ENCODE results near the gene KBTBD4. TPM values are rescaled to one million over a fixed set of nuclear protein-coding genes. Genes with fewer than 3 reads are reported as not detected.

KBTBD4 gene
- total and polyA plus RNA-seq, 2 of the 13 experiments (the other 11 are each of a cell fraction or from before 2014, with no cell fraction given), result 8.5 to 12.8 TPM

GRCh38 chr11:47533690-47534151, 45.0 kb downstream of the KBTBD4 start (continued):
- TF ChIP-seq ZBTB40 (IDR thresholded peaks at IDR 0.05) (no peak), ZBTB40 (CRISPR knock-in tag; IDR thresholded peaks at IDR 0.05) (no peak)

GRCh38 chr11:47532597-47533213, 46.1 kb downstream of the KBTBD4 start:
- no peak overlapping the region for H3K9ac ChIP-seq (ENCODE audit: insufficient read depth, low read depth, low read length)
- H4K20me1 ChIP-seq (ENCODE audit: insufficient read depth, low read length), result peaks cover 51% of the 10 kb centered on the region
- ChIA-PET POLR2A (no interaction called here), CTCF (ENCODE audit: low intra/inter-chr PET ratio, low total read pairs) (no interaction called here)
- FAIRE-seq (no peak), DNase-seq (ENCODE audit: low spot score) (no peak), ATAC-seq (peak; percentile 46; the same call in 1 of the 3 replicates)
- in situ Hi-C loops (cut with HindIII; ENCODE audit: extremely low pct_ligation_motif_present, low pct_unique_long_range_greater_than_20kb), result no loop called here
- H2AFZ ChIP-seq (ENCODE audit: low read length), result no peak overlapping the region
- H3K27me3 ChIP-seq (ENCODE audit: control insufficient read depth in 1 of 2, insufficient read depth in 2 of 2, low read length in 2 of 2), result no peaks in the 10 kb centered on the region
- TSS peak; percentile 31 for BruUV-seq (replicated peaks)
- intact Hi-C loops (cut with micrococcal nuclease; ENCODE audit: unreplicated experiment), result no loop called here
- TF ChIP-seq ZBTB21 (CRISPR knock-in tag; IDR thresholded peaks at IDR 0.05) (no peak), RFX1 (IDR thresholded peaks at IDR 0.05) (peak; percentile 22; the same call in 1 of the 2 replicates), NRL (CRISPR knock-in tag; IDR thresholded peaks at IDR 0.05; ENCODE audit: borderline replicate concordance) (no peak), ZNF441 (CRISPR knock-in tag; IDR thresholded peaks at IDR 0.05; ENCODE audit: borderline replicate concordance) (no peak), KMT2B (CRISPR knock-in tag; IDR thresholded peaks at IDR 0.05) (no peak), RFX3 (CRISPR knock-in tag; IDR thresholded peaks at IDR 0.05) (peak; percentile 35; the same call in 1 of the 2 replicates), ZNF17 (CRISPR knock-in tag; IDR thresholded peaks at IDR 0.05) (no peak), ZFAT (CRISPR knock-in tag; conservative IDR thresholded peaks at IDR 0.05) (no peak), SAP130 (CRISPR knock-in tag; IDR thresholded peaks at IDR 0.05; ENCODE audit: low read depth) (no peak)
- H3K4me3 ChIP-seq (replicated peaks in 1 of 3; ENCODE audit: insufficient read depth in 1 of 3, low read depth in 2 of 3, low read length in 3 of 3), result no peak overlapping the region
- H3K27ac ChIP-seq (ENCODE audit: extremely low read length, insufficient read depth, low read length), result peak overlapping the region; percentile 37
- no peaks in the 10 kb centered on the region for H3K9me3 ChIP-seq (ENCODE audit: low read length)
- H3K79me2 ChIP-seq (ENCODE audit: insufficient read depth, low read length), result peaks cover 94% of the 10 kb centered on the region
- H3K36me3 ChIP-seq (replicated peaks in 1 of 2; ENCODE audit: control insufficient read depth in 1 of 2, insufficient read depth in 2 of 2, low read length in 2 of 2), result peaks cover 2% of the 10 kb centered on the region in 2 experiments; a peak in 1 of 5 replicates
- H3K4me1 ChIP-seq (ENCODE audit: insufficient read depth, low read length), result peaks cover 45% of the 10 kb centered on the region
- no peak overlapping the region for H3K4me2 ChIP-seq (ENCODE audit: low read depth, low read length)
- WGBS (ENCODE audit: low lambda C conversion rate), result 97% methylated on average over 2 of the region's 2 CpGs
